Heart left ventricle (tissue), 16 donors: ENCODE measurements around the gene SETD3. TPM values are rescaled to one million over a fixed set of nuclear protein-coding genes. Genes with fewer than 3 reads are reported as not detected.

Source experiments
- ATAC-seq, 4 donors: fragments of 200-7000 bp; cut with Tn5 transposase; one replicate each; pipeline ENCODE4 v1.9.1; 2020 to 2022; ENCODE audit warnings: moderate library complexity in 4 of 4, mild to moderate bottlenecking in 3 of 4, moderate number of reproducible peaks in 1 of 4
- DNase-seq, 5 donors: peaks; one replicate each; pipeline ENCODE4 v3.0.0-alpha.2; 2020
- H3K27ac ChIP-seq, 12 donors: fragments of 200-600 bp; sonication (generic) in 4 of 12; one replicate each; pipeline versions ENCODE4 v1.5.0 to v1.8.0; 2016 to 2022; ENCODE audit warnings: mild to moderate bottlenecking in 2 of 12
- H3K27me3 ChIP-seq, 9 donors: fragments of 200-600 bp; sonication (generic) in 2 of 9; one replicate each; pipeline versions ENCODE4 v1.5.1 to v1.8.0; 2016 to 2022; ENCODE audit warnings: mild to moderate bottlenecking in 3 of 9
- H3K36me3 ChIP-seq, 9 donors: fragments of 200-600 bp; sonication (generic) in 2 of 9; one replicate each; pipeline versions ENCODE4 v1.5.0 to v1.8.0; 2018 to 2022; ENCODE audit warnings: mild to moderate bottlenecking in 2 of 9
- H3K4me1 ChIP-seq, 12 donors: fragments of 200-600 bp; sonication (generic) in 4 of 12; one replicate each; pipeline versions ENCODE4 v1.5.0 to v1.8.0; 2016 to 2022; ENCODE audit warnings: mild to moderate bottlenecking in 3 of 12
- H3K4me3 ChIP-seq, 12 donors: fragments of 200-600 bp; sonication (generic) in 4 of 12; one replicate each; pipeline versions ENCODE4 v1.5.0 to v1.8.0; 2017 to 2022; ENCODE audit warnings: mild to moderate bottlenecking in 9 of 12, moderate library complexity in 4 of 12
- H3K9me3 ChIP-seq, 12 donors: fragments of 200-600 bp; sonication (generic) in 4 of 12; one replicate each; pipeline versions ENCODE4 v1.5.0 to v1.8.0; 2016 to 2022; ENCODE audit warnings: mild to moderate bottlenecking in 1 of 12
- POLR2A ChIP-seq, 2 donors: fragments of 450-650 bp; IDR thresholded peaks; one replicate each; pipeline ENCODE4 v1.6.1; 2017; ENCODE audit warnings: antibody characterized with exemption in 2 of 2, mild to moderate bottlenecking in 2 of 2, moderate library complexity in 2 of 2
- WGBS, 4 donors: extraction: QIAGEN DNeasy Blood & Tissue Kit in 2 of 4; methylation state at CpG; one replicate each; pipeline versions ENCODE4 v1.1.5 to v1.1.7; 2013 to 2018; 5-methylcytosine and 5-hydroxymethylcytosine counted together
- intact Hi-C, 10 donors: fragments of 100-400 bp; cut with DNase I; formaldehyde crosslinking; loops; one replicate each; pipeline versions ENCODE4 v1.11.1 to v1.14.2; 2022
- polyA plus RNA-seq, 2 donors: library from polyadenylated mRNA; stranded (reverse); fragments of 200-250 nt; gene quantifications; one replicate each; pipeline ENCODE4 v1.2.3, GENCODE V29; 2013
- total RNA-seq, 9 donors: library from RNA; depleted of rRNA in 2 of 9; stranded (reverse); fragments of >200 nt in 2 of 9; fragmentation: NEBNext Ultra II Directional in 3 of 9; extraction: Animal tissue kit (Norgen Biotek cat#: 25700) in 3 of 9; gene quantifications; one replicate each; pipeline versions ENCODE4 v1.1.0 to v1.2.4, GENCODE V29; 2016 to 2023
- TF ChIP-seq, protein P1 (sequence below), 12 donors: fragments of 200-600 bp; sonication (generic) in 4 of 12; IDR thresholded peaks; one replicate each; pipeline versions ENCODE4 v1.5.0 to v1.8.0; 2018 to 2022; ENCODE audit warnings: antibody characterized with exemption in 12 of 12, mild to moderate bottlenecking in 5 of 12
- donor health status: ischemic (EF 13 %, LVEDD 7.1; RV severe dilation, severe dysfunction).
- donor health status: healthy with polysubstance abuse.
- donor health status: DM: no; HTN: yes; CAD: no.
- donor health status: DM: no; HTN: no; CAD: no.
- donor health status: ischemic (EF 25% LVEDD 6.9; RV normal size, moderate dysfunction).
- donor health status: ischemic (EF 25% LVEDD 5.7; RV mildly dilated, moderate dysfunction).
- donor health status: healthy.
- donor health status: DM: yes; HTN: yes; CAD: no.
- donor health status: ischemic (EF 35%, LVEDD 5.7; RV mildly dilated, moderate dysfunction).
- donor health status: nonischemic (EF 11% LVEDD 7.7; RV severe dilation, severe dysfunction).
- donor health status: DM: yes; HTN: yes; CAD: no.
- donor health status: PGD.
- donor health status: ischemic (EF 29% LVEDD 5.4; RV normal size, mild dysfunction).
- donor health status: nonischemic (EF 23%, LVEDD 6.1; RV moderate dilation, normal function).

SETD3 gene
- total and polyA plus RNA-seq, 11 donors, result 49.7 to 130 (median 92.6) TPM

DNA sequence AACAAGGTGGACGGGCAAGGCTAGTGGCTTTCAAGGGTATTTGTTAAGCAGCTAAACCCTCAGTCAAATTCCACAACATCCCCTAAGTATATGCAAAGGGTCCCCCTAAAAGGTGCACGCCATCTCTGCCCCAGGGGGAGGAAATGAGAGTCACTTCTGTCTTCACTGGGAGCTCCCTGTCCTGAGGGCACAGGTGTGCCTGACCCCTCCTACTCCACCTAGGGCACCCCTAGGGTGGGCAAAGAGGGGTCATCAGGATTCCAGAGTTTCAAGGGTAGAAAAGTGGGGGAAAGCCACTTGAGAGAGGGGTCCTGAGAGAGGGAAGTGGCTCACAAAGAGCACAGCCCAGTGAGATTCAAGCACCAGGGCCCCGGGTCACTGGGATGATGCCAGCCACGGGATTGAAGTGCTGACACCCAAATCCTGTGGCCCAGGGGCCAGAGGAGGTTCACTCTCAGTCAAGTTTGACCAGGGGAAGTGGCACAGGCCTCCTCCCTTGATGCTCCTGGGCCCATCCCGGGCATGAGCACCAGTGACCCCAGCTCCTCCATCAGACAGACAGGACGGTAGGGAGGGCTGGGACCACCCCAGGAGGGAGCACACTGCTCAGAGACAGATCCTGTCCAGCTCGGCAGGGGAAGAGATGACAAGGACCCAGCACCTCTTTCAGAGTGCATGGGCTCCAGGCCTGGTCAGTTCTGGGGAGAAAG lies 126.3 kb downstream of the SETD3 start:
- no peak overlapping the region for H3K4me3 ChIP-seq
- TF ChIP-seq, protein P1, sequence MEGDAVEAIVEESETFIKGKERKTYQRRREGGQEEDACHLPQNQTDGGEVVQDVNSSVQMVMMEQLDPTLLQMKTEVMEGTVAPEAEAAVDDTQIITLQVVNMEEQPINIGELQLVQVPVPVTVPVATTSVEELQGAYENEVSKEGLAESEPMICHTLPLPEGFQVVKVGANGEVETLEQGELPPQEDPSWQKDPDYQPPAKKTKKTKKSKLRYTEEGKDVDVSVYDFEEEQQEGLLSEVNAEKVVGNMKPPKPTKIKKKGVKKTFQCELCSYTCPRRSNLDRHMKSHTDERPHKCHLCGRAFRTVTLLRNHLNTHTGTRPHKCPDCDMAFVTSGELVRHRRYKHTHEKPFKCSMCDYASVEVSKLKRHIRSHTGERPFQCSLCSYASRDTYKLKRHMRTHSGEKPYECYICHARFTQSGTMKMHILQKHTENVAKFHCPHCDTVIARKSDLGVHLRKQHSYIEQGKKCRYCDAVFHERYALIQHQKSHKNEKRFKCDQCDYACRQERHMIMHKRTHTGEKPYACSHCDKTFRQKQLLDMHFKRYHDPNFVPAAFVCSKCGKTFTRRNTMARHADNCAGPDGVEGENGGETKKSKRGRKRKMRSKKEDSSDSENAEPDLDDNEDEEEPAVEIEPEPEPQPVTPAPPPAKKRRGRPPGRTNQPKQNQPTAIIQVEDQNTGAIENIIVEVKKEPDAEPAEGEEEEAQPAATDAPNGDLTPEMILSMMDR (IDR thresholded peaks at IDR 0.05), result no peak
- TF ChIP-seq POLR2A (IDR thresholded peaks at IDR 0.05), result no peak
- 76 to 85% (median 82%) methylated on average over 6 to 7 of the region's 7 CpGs for WGBS, 4 donors
- H3K36me3 ChIP-seq, result no peaks in the 10 kb centered on the region
- intact Hi-C loops, result loop anchor here in 1 of 10 donors (10.0 kb wide), 1 partner anchor 1010 kb away; no protein-coding TSS in a partner anchor
- no peaks in the 10 kb centered on the region for H3K4me1 ChIP-seq
- H3K9me3 ChIP-seq, result no peaks in the 10 kb centered on the region
- peaks cover 0 to 6% (median 0%) of the 10 kb centered on the region in 9 donors for H3K27me3 ChIP-seq
- DNase-seq (no peak), ATAC-seq (no peak)
- no peak overlapping the region for H3K27ac ChIP-seq

DNA sequence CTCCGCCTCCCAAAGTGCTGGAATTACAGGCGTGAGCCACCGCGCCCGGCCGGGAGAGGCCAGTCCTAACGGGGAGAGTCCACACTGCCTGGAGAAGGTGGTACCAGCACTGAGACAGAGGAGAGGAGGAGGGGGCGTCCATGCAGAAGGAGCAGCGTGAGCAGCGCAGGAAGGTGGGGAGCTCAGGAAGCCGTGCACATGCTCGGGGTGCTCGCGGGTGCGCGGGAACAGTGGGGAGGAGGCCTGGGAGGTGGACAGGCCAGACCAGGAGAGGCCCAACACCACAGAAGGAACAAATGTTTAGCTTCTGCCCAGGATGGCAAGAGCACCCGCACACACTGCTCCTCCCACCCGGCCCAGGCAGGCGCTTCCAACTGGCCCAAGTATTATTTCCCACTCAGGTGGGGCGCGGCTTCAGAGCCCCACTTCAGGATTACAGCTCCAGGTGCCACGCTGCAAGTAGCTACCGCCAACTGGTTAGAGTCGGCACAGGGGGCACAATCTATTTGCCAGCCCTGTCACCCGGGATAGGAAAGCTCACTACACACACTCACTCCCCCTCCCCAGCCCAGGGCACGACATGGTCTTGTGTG lies 127.9 kb downstream of the SETD3 start:
- no peak for TF ChIP-seq POLR2A (IDR thresholded peaks at IDR 0.05)
- TF ChIP-seq, protein P1 (IDR thresholded peaks at IDR 0.05), result no peak
- DNase-seq, result no peak
- H3K36me3 ChIP-seq, result no peaks in the 10 kb centered on the region
- no peak for ATAC-seq
- no peaks in the 10 kb centered on the region for H3K4me1 ChIP-seq
- WGBS, 4 donors, result 86 to 90% (median 87%) methylated on average over 21 to 26 of the region's 26 CpGs
- H3K27me3 ChIP-seq, result no peaks in the 10 kb centered on the region
- no peaks in the 10 kb centered on the region for H3K9me3 ChIP-seq
- intact Hi-C loops, result loop anchor here in 1 of 10 donors (10.0 kb wide), 1 partner anchor 1008 kb away; no protein-coding TSS in a partner anchor
- no peak overlapping the region for H3K4me3 ChIP-seq
- no peak overlapping the region for H3K27ac ChIP-seq

DNA sequence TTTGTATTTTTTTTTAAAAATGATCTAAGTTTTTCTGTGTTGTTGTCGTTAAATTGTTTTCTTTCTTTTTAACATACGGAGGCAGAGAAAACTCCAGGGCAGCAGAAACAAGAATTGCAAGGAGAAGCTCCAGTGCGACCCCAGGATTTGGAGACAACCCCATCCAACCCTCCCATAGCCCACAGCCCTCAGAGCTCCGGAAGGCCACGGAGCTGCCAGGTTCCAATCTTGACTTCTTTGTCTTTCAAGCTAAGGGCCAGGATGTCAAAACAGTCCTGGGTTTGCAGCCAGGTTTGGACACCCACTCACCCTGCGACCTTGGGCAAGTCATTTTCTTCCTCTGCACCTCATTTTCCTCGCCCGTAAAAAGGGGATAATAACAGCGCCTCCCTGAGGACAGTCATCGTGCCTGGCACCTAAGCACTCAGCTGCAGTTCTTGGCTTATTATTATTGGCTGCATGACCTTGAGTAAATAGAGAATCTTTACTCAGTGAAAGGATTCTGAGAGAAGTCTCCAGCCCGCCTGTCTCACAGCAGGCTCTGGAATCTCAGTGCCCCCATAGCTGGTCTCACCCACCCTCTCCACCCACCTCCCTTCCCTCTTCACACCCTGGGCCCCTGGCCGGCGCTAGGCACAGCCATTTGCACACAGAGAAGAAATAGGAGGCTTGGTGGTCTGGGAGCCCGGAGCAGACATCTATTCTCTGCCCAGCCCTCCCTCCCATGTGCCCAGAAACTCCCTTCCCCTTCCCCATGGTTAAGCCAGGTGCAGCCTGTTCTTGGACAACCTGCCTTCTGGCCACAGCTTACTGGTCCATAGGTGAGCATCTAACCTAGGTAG lies 129.3 kb downstream of the SETD3 start:
- Histone ChIP-seq H3K27ac (no peak overlapping the region), H3K9me3 (no peaks in the 10 kb centered on the region), H3K4me3 (no peak overlapping the region), H3K4me1 (no peaks in the 10 kb centered on the region), H3K27me3 (no peaks in the 10 kb centered on the region), H3K36me3 (no peaks in the 10 kb centered on the region)
- intact Hi-C loops, result loop anchor here in 1 of 10 donors (10.0 kb wide), 1 partner anchor 1007 kb away; no protein-coding TSS in a partner anchor
- ATAC-seq (no peak), DNase-seq (no peak)
- TF ChIP-seq, protein P1 (IDR thresholded peaks at IDR 0.05), result no peak
- no peak for TF ChIP-seq POLR2A (IDR thresholded peaks at IDR 0.05)
- 68 to 78% (median 71%) methylated on average over 13 to 14 of the region's 14 CpGs for WGBS, 4 donors

DNA sequence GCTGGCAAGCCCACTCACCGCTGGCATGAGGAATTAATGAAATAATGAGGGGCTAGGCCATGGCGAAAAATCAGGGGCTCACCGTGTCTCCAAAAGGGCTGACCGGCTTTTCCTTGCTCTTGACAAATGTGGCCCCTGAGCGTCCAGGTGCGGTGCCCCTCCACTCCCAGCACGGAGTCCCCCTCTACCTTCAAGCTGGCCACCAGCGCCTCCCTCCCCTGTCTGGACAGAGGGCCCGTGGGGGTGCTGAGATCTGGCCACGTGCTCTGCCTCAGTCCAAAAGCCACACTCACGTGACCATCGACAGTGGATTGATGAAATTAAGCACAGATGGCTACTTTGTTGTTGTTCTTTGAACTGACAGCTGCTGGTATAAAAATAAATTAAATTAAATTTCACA lies 129.9 kb downstream of the SETD3 start:
- H3K9me3 ChIP-seq, result no peaks in the 10 kb centered on the region
- no peak overlapping the region for H3K27ac ChIP-seq
- no peaks in the 10 kb centered on the region for H3K27me3 ChIP-seq
- 80 to 89% (median 85%) methylated on average over 8 to 12 of the region's 12 CpGs for WGBS, 4 donors
- DNase-seq (no peak), ATAC-seq (no peak)
- H3K36me3 ChIP-seq, result no peaks in the 10 kb centered on the region
- TF ChIP-seq POLR2A (IDR thresholded peaks at IDR 0.05), result no peak
- TF ChIP-seq, protein P1 (IDR thresholded peaks at IDR 0.05), result no peak
- intact Hi-C loops, result loop anchor here in 1 of 10 donors (10.0 kb wide), 1 partner anchor 1006 kb away; no protein-coding TSS in a partner anchor
- H3K4me3 ChIP-seq, result no peak overlapping the region
- H3K4me1 ChIP-seq, result no peaks in the 10 kb centered on the region
